ENCODE measurements around the gene DNMT3A.

DNMT3A gene

GRCh38 chr2:25237764-25238163 lies 104.0 kb downstream of the DNMT3A start:
- no peak overlapping the region for H3K4me3 ChIP-seq (ENCODE audit: low read depth, low read length)
- peaks cover 99% of the 10 kb centered on the region for H3K36me3 ChIP-seq
- TF ChIP-seq, protein P1, sequence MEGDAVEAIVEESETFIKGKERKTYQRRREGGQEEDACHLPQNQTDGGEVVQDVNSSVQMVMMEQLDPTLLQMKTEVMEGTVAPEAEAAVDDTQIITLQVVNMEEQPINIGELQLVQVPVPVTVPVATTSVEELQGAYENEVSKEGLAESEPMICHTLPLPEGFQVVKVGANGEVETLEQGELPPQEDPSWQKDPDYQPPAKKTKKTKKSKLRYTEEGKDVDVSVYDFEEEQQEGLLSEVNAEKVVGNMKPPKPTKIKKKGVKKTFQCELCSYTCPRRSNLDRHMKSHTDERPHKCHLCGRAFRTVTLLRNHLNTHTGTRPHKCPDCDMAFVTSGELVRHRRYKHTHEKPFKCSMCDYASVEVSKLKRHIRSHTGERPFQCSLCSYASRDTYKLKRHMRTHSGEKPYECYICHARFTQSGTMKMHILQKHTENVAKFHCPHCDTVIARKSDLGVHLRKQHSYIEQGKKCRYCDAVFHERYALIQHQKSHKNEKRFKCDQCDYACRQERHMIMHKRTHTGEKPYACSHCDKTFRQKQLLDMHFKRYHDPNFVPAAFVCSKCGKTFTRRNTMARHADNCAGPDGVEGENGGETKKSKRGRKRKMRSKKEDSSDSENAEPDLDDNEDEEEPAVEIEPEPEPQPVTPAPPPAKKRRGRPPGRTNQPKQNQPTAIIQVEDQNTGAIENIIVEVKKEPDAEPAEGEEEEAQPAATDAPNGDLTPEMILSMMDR (IDR thresholded peaks at IDR 0.05; ENCODE audit: low read depth, low read length) = no peak
- no peaks in the 10 kb centered on the region for H3K27me3 ChIP-seq (ENCODE audit: insufficient read depth, low read depth, severe bottlenecking)
- H3K9me3 ChIP-seq (ENCODE audit: severe bottlenecking) = no peaks in the 10 kb centered on the region
- H3K27ac ChIP-seq = no peak overlapping the region
- no peak for DNase-seq

DNA sequence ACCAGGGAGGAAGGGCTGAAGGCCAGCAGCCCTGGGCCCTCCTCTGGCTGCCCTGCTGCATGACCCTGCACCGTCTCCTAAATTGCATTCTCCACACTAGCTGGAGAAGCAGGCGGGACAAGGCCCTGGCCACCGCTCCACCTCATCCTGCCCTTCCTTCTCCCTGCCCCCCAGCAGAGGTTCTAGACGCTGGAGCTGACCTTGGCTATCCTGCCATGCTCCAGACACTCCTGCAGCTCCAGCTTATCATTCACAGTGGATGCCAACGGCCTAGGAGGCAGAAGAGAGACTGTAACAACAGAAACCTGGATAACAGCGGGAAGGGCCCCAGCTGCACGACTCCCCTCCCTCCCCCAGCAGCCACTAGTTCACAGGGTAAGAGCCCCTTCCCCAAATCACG lies 105.0 kb downstream of the DNMT3A start:
- TF ChIP-seq, protein P1 (IDR thresholded peaks at IDR 0.05; ENCODE audit: low read depth, low read length) = no peak
- no peak overlapping the region for H3K27ac ChIP-seq
- H3K4me3 ChIP-seq (ENCODE audit: low read depth, low read length) = no peak overlapping the region
- DNase-seq = no peak
- no peaks in the 10 kb centered on the region for H3K9me3 ChIP-seq (ENCODE audit: severe bottlenecking)
- H3K27me3 ChIP-seq (ENCODE audit: insufficient read depth, low read depth, severe bottlenecking) = no peaks in the 10 kb centered on the region
- H3K36me3 ChIP-seq = peaks cover 99% of the 10 kb centered on the region

GRCh38 chr2:25234738-25235137 lies 107.0 kb downstream of the DNMT3A start:
- TF ChIP-seq, protein P1 (IDR thresholded peaks at IDR 0.05; ENCODE audit: low read depth, low read length) = no peak
- peaks cover 88% of the 10 kb centered on the region for H3K36me3 ChIP-seq
- H3K4me3 ChIP-seq (ENCODE audit: low read depth, low read length) = no peak overlapping the region
- H3K9me3 ChIP-seq (ENCODE audit: severe bottlenecking) = no peaks in the 10 kb centered on the region
- no peak overlapping the region for H3K27ac ChIP-seq
- H3K27me3 ChIP-seq (ENCODE audit: insufficient read depth, low read depth, severe bottlenecking) = no peaks in the 10 kb centered on the region
- no peak for DNase-seq

- DNase-seq = no peak
- peaks cover 81% of the 10 kb centered on the region for H3K36me3 ChIP-seq
These were observed 107.7 kb downstream of the DNMT3A start for GRCh38 chr2:25233916-25234605.

DNA sequence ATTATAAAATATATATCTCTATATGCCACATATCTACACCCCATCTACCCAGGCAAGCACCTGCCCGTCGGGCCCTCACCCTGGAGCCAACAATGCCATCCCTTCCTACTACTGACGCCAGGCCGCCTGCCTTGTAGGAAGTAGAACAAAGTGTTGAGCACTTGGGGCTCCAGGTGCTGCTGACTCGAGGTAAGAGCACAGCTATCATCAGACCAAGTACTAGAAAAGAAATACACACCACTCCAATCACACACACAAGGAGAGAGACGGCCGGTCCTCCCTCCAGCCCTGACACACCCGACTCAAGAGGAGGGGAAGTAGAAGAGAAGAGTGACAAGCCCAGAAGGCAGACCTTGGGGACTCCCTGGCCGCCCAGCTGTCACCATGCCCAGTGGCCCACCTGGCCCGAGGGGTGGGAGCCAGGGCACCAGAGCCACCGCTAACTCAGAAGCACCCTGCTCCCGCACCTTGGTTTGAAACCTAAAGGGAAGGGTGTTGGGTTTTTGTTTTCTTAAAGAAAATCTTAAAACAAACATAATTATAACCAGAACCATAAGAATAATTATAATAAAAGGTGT lies 109.4 kb downstream of the DNMT3A start:
- no peak overlapping the region for H3K27ac ChIP-seq
- H3K36me3 ChIP-seq = peaks cover 64% of the 10 kb centered on the region
- no peaks in the 10 kb centered on the region for H3K27me3 ChIP-seq (ENCODE audit: insufficient read depth, low read depth, severe bottlenecking)
- no peak for DNase-seq
- no peaks in the 10 kb centered on the region for H3K9me3 ChIP-seq (ENCODE audit: severe bottlenecking)
- TF ChIP-seq, protein P1 (IDR thresholded peaks at IDR 0.05; ENCODE audit: low read depth, low read length) = no peak
- H3K4me3 ChIP-seq (ENCODE audit: low read depth, low read length) = no peak overlapping the region

More at GRCh38 chr2:25233916-25234605, 107.7 kb downstream of the DNMT3A start:
- TF ChIP-seq, protein P1 (IDR thresholded peaks at IDR 0.05; ENCODE audit: low read depth, low read length) = no peak
- Histone ChIP-seq H3K9me3 (ENCODE audit: severe bottlenecking) (no peaks in the 10 kb centered on the region), H3K4me3 (ENCODE audit: low read depth, low read length) (no peak overlapping the region), H3K27me3 (ENCODE audit: insufficient read depth, low read depth, severe bottlenecking) (no peaks in the 10 kb centered on the region), H3K27ac (no peak overlapping the region)
